Mesenchymal stem cell (in vitro differentiated cells and primary cell): ENCODE measurements around the gene TSHZ1.

ENCODE experiments used
- DNase-seq: peaks from one replicate; pipeline ENCODE4 v3.0.0-alpha.2; 2013
- H2AFZ ChIP-seq: one replicate; pipeline ENCODE4 v1.6.1; 2013; ENCODE audit warnings: low read depth, mild to moderate bottlenecking, control low read depth, inconsistent platforms, low read length, moderate library complexity
- H2AK5ac ChIP-seq: 2 replicates; pipeline ENCODE4 v1.6.1; 2013; ENCODE audit warnings: low read length, moderate library complexity, mild to moderate bottlenecking, inconsistent platforms; ENCODE audit not compliant: severe bottlenecking
- H2BK120ac ChIP-seq: one replicate; pipeline ENCODE4 v1.6.1; 2013; ENCODE audit warnings: low read depth, mild to moderate bottlenecking, inconsistent platforms, low read length, moderate library complexity
- H2BK12ac ChIP-seq, 2 experiments: one replicate each; pipeline ENCODE4 v1.6.1; 2013; ENCODE audit warnings: inconsistent platforms in 2 of 2, low read length in 2 of 2, mild to moderate bottlenecking in 2 of 2, moderate library complexity in 2 of 2, control low read depth in 1 of 2
- H2BK15ac ChIP-seq: one replicate; pipeline ENCODE4 v1.6.1; 2013; ENCODE audit warnings: mild to moderate bottlenecking, low read depth, inconsistent platforms; ENCODE audit not compliant: poor library complexity, severe bottlenecking
- H2BK5ac ChIP-seq: 2 replicates; pipeline ENCODE4 v1.6.1; 2013; ENCODE audit warnings: low read depth, mild to moderate bottlenecking, low read length, control low read depth, inconsistent platforms; ENCODE audit not compliant: poor library complexity, severe bottlenecking
- H3K14ac ChIP-seq, 2 experiments: one replicate each; pipeline ENCODE4 v1.6.1; 2013; ENCODE audit warnings: inconsistent platforms in 2 of 2, low read length in 2 of 2, control low read depth in 1 of 2, mild to moderate bottlenecking in 1 of 2, moderate library complexity in 1 of 2
- H3K18ac ChIP-seq, 2 experiments: one replicate each; pipeline ENCODE4 v1.6.1; 2013; ENCODE audit warnings: inconsistent platforms in 2 of 2, low read length in 2 of 2, control low read depth in 1 of 2, low read depth in 1 of 2, mild to moderate bottlenecking in 1 of 2
- H3K23ac ChIP-seq, 2 experiments: one replicate each; pipeline ENCODE4 v1.6.1; 2013; ENCODE audit warnings: inconsistent platforms in 2 of 2, low read length in 2 of 2, mild to moderate bottlenecking in 2 of 2, moderate library complexity in 2 of 2, control low read depth in 1 of 2
- H3K27ac ChIP-seq: 2 replicates; pipeline ENCODE4 v1.5.1; 2013; ENCODE audit warnings: mild to moderate bottlenecking, moderate library complexity, low read length, control low read depth, inconsistent platforms; ENCODE audit not compliant: poor library complexity, severe bottlenecking
- H3K27me3 ChIP-seq, 2 experiments: 2 replicates each; pipeline versions ENCODE4 v1.6.1 to v1.7.0; 2013; ENCODE audit warnings: low read length in 2 of 2, mild to moderate bottlenecking in 2 of 2, moderate library complexity in 2 of 2, control low read depth in 1 of 2, inconsistent platforms in 1 of 2; ENCODE audit not compliant: control insufficient read depth in 1 of 2, insufficient read depth in 1 of 2
- H3K36me3 ChIP-seq, 2 experiments: 2 replicates each; pipeline versions ENCODE4 v1.6.1 to v1.7.0; 2013; ENCODE audit warnings: low read length in 2 of 2, control low read depth in 1 of 2, inconsistent platforms in 1 of 2, low read depth in 1 of 2, mild to moderate bottlenecking in 1 of 2; ENCODE audit not compliant: insufficient read depth in 2 of 2, control insufficient read depth in 1 of 2
- H3K4ac ChIP-seq, 2 experiments: one replicate each; pipeline ENCODE4 v1.6.1; 2013; ENCODE audit warnings: inconsistent platforms in 2 of 2, low read length in 2 of 2, mild to moderate bottlenecking in 2 of 2, moderate library complexity in 2 of 2, control low read depth in 1 of 2, low read depth in 1 of 2
- H3K4me1 ChIP-seq: 2 replicates; pipeline ENCODE4 v1.6.1; 2013; ENCODE audit warnings: low read depth, low read length, control low read depth; ENCODE audit not compliant: control insufficient read depth, insufficient read depth
- H3K4me2 ChIP-seq: 2 replicates; pipeline ENCODE4 v1.6.1; 2013; ENCODE audit warnings: low read length, mild to moderate bottlenecking, inconsistent platforms; ENCODE audit not compliant: poor library complexity, severe bottlenecking
- H3K4me3 ChIP-seq, 2 experiments: 2 replicates each; pipeline versions ENCODE4 v1.5.1 to v1.7.0; 2013; ENCODE audit warnings: low read length in 2 of 2, mild to moderate bottlenecking in 2 of 2, control low read depth in 1 of 2, low read depth in 1 of 2; ENCODE audit not compliant: insufficient read depth in 1 of 2
- H3K79me1 ChIP-seq: replicated peaks from 2 replicates; pipeline ENCODE4 v1.6.1; 2013; ENCODE audit warnings: mild to moderate bottlenecking, control low read depth, low read length, inconsistent platforms; ENCODE audit not compliant: poor library complexity, severe bottlenecking
- H3K9ac ChIP-seq: 2 replicates; pipeline ENCODE4 v1.7.0; 2013; ENCODE audit warnings: mild to moderate bottlenecking, low read length, moderate library complexity
- H3K9me3 ChIP-seq: 2 replicates; pipeline ENCODE4 v1.7.0; 2013; ENCODE audit warnings: mild to moderate bottlenecking, low read length; ENCODE audit not compliant: control insufficient read depth
- H4K8ac ChIP-seq: one replicate; pipeline ENCODE4 v1.6.1; 2013; ENCODE audit warnings: inconsistent platforms, mild to moderate bottlenecking, low read length, moderate library complexity
- H4K91ac ChIP-seq: one replicate; pipeline ENCODE4 v1.6.1; 2013; ENCODE audit warnings: mild to moderate bottlenecking, low read length, inconsistent platforms
- WGBS: methylation state at CpG from one replicate; pipeline ENCODE4 v1.1.7; 2013; ENCODE audit warnings: mixed read lengths; 5-methylcytosine and 5-hydroxymethylcytosine counted together

The TSHZ1 gene

DNA sequence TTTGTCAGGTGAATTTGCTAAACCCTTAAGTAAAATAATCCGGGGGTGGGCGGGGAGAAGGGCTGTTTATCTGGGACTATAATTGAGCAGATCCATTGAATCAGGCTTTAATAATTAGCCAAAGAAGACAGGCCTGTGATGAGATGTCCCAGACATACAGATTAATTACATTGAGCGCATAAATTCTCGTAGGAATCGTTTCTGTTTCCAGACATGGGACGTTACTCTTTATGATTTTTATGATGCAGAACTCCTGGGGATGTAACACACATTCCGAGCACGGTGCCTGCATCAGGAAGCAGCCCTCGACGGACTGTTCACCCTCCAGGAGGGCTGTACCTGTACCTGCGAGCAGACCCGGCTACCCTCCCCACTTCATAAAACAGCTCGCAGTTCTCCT is 128.0 kb downstream of the TSHZ1 start:
- Histone ChIP-seq H3K27ac (no peak overlapping the region), H3K36me3 (no peaks in the 10 kb centered on the region), H3K9me3 (no peaks in the 10 kb centered on the region), H2BK120ac (no peak overlapping the region), H4K91ac (no peak overlapping the region), H3K14ac (no peak overlapping the region), H3K18ac (no peak overlapping the region), H2BK12ac (no peak overlapping the region), H3K4me2 (no peak overlapping the region), H3K23ac (no peak overlapping the region), H3K4me1 (peaks cover 6% of the 10 kb centered on the region), H2AK5ac (no peak overlapping the region), H3K4ac (no peak overlapping the region), H2AFZ (no peak overlapping the region), H2BK15ac (no peak overlapping the region), H4K8ac (no peak overlapping the region), H3K4me3 (no peak overlapping the region), H3K9ac (no peak overlapping the region), H2BK5ac (no peak overlapping the region), H3K27me3 (no peaks in the 10 kb centered on the region), H3K79me1 (no peaks in the 10 kb centered on the region)
- DNase-seq, result no peak
- 89% methylated on average over 12 of the region's 13 CpGs for WGBS
